Fibroblast of the aortic adventitia (primary cell): ENCODE data around the gene INSYN2A. TPM values are rescaled to one million over a fixed set of nuclear protein-coding genes. Genes with fewer than 3 reads are reported as not detected.

ENCODE experiments used
- DNase-seq: peaks from one replicate; pipeline ENCODE4 v3.0.0-alpha.2; 2010; ENCODE audit warnings: low read depth
- H3K4me3 ChIP-seq: 2 replicates; pipeline ENCODE4 v1.5.1; 2011; ENCODE audit warnings: low read depth, mild to moderate bottlenecking, control low read depth, low read length, moderate library complexity
- total RNA-seq: library from RNA; depleted of rRNA; stranded (reverse); fragments of >200 nt; gene quantifications from 2 replicates; pipeline ENCODE4 v1.2.3, GENCODE V29; 2012; ENCODE audit warnings: low replicate concordance
- TF ChIP-seq, protein P1 (sequence below): IDR thresholded peaks from 2 replicates; pipeline ENCODE4 v1.5.1; 2011; ENCODE audit warnings: mild to moderate bottlenecking, low read length, control low read depth, inconsistent platforms; ENCODE audit not compliant: insufficient read depth

Gene INSYN2A
- total RNA-seq, 1 donor = 0.27 TPM

DNA sequence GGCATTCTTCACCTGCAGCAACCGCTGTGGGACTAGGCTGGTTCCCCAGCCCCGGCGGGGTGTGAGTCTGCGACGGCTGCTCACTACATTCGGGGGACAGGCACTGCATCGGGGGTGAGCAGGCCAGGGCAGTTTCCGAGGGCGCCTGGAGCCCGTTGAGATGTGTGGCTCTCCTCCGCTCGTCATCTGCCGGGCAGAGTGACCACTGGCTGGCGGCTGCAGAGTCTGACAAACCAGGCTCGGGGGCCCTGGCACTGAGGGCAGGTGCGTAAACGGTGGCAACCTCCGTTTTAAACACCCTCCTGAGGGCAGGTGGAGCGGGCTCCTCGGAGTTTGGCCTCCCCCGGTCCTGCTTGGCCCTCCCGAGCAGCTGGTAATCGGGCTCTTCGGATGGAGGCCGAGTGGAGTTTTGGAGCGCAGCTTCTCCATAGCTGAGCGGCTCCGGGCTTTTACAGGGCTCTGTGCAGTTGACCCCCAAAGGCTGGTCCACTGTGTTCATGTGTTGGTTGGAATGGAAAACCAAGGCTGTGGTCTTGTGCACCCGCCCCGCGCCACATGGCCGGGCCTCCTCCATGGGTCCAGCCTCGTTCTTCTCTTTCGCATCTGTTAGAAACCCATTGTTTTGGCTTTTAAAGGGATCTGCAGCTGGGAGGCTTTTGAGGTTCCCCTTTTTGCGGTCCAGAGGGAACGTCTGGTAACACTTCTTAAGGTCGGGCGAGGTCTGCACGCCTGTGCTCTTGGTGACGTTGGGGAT, 20.9 kb downstream of the INSYN2A start:
- no peak overlapping the region for H3K4me3 ChIP-seq
- TF ChIP-seq, protein P1, sequence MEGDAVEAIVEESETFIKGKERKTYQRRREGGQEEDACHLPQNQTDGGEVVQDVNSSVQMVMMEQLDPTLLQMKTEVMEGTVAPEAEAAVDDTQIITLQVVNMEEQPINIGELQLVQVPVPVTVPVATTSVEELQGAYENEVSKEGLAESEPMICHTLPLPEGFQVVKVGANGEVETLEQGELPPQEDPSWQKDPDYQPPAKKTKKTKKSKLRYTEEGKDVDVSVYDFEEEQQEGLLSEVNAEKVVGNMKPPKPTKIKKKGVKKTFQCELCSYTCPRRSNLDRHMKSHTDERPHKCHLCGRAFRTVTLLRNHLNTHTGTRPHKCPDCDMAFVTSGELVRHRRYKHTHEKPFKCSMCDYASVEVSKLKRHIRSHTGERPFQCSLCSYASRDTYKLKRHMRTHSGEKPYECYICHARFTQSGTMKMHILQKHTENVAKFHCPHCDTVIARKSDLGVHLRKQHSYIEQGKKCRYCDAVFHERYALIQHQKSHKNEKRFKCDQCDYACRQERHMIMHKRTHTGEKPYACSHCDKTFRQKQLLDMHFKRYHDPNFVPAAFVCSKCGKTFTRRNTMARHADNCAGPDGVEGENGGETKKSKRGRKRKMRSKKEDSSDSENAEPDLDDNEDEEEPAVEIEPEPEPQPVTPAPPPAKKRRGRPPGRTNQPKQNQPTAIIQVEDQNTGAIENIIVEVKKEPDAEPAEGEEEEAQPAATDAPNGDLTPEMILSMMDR = no peak
- no peak for DNase-seq

DNA sequence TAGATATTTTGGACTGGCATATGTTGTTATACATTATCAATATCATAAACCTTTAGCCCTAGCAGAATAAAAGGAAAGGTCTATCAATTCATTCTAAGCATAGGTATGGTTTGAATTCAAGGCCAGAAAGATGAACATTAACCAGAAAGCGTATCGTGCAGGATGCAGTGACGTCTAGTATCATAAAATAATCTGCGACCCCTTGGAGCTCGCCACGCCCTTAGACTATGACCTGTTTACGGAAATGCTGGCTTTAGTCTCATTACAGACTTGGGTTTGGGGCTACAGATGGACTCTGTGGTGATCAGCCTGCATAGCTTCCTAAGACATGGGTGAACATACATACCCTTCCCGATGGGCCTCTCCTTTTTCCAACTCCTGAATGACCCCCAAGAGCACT, 21.5 kb downstream of the INSYN2A start:
- H3K4me3 ChIP-seq = no peak overlapping the region
- TF ChIP-seq, protein P1 = no peak
- no peak for DNase-seq

DNA sequence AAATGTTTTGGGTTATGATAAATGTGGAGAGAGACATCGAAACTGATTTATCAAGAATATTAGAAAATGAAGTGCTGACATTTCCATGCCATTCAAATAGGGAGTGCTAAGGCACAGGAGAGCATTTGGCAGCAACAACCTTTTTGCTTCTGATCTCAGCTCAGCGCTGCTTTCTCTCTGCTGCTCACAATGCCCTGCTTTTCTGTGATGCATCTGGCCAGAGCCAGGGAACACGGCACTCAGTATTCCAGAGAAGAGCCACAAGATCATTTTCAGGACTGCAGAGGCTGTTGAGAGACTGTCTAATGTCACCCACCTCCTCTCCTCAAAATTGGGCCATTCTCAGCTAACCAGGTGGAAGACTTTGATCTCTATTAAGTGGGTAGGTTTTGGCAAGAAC, 28.1 kb downstream of the INSYN2A start:
- DNase-seq = no peak
- no peak overlapping the region for H3K4me3 ChIP-seq
- TF ChIP-seq, protein P1 = no peak

DNA sequence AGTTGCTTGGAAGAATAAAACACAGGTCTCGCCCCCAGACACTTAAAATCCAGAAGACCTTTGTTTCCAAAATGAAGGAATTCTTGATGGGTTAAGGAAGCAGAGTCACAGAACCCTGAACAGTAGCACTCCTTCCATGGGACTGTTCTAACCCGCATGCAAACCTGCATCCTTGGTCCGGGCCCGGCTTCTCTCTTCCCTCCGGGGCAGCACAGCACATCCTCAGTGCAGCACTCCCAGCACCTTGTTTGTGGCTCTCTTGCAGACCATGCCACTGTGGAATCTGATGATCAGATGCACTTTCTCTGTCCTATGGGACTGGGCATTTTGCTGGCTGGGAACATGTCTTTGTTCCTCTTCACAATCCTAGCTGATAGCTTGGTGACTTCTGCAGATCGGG, 33.5 kb downstream of the INSYN2A start:
- no peak overlapping the region for H3K4me3 ChIP-seq
- no peak for DNase-seq
- TF ChIP-seq, protein P1 = no peak

DNA sequence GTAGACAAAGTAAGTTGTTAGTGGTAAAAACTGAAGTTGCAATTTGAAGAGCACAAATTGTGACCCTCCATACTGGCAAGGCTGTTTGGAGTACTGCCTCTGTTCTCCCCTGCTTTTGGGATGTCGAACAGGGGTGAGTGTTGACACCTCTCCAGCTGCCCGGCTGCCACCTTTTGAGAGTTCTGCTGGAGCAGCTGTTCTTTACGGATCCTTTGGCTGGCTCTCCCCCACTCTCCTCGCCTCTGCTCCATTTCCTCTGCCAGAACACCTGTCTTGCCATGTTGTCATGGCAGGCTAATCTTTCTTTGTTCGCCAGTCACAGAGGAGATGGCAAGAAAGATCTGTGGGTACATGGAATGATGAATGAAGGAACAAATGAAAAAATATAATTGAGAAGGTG, 34.9 kb downstream of the INSYN2A start:
- no peak overlapping the region for H3K4me3 ChIP-seq
- TF ChIP-seq, protein P1 = no peak
- DNase-seq = no peak

DNA sequence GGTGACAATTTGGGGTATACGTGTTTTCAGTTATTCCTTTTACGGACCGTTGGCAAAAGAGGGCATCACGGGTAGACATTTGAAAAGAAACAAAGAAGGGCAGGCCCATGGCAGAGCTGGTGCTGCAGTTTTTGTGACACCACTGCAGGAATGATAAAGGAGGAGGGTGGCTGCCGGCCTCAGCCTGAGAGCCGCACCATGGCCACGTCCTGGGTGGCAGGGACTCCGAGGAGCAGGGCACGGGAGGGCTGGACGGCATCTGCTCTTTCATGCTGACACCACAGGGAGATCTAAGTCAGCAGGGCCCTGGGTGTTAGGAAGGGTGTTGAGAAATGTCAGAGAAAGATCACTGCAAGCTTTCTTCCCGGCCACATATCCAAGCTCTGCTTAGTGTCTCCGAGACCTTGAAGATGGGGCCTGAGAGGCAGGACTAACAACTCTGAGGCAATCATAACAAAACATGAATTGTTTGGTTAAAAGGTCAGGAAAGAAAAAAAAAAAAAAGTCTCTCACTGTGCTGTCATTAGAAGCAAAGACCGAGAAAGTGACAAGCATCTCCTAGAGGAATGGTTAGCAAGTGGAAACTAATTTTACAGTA, 36.6 kb downstream of the INSYN2A start:
- TF ChIP-seq, protein P1 = no peak
- no peak overlapping the region for H3K4me3 ChIP-seq
- DNase-seq = no peak
